Activated naive CD8-positive, alpha-beta T cell treated with anti-CD3 and anti-CD28 coated beads for 36 hours (primary cell): ENCODE data around the gene LMAN2L. TPM values are rescaled to one million over a fixed set of nuclear protein-coding genes. Genes with fewer than 3 reads are reported as not detected.

Experiments
- DNase-seq: peaks from one replicate; pipeline ENCODE4 v3.0.0; 2021
- H3K27ac Mint-ChIP-seq: one replicate; pipeline ENCODE4 v1.8.0; 2022; ENCODE audit warnings: mild to moderate bottlenecking, moderate library complexity, mixed read lengths
- H3K27me3 Mint-ChIP-seq: one replicate; pipeline ENCODE4 v1.8.0; 2022; ENCODE audit warnings: mild to moderate bottlenecking, mixed read lengths
- H3K36me3 Mint-ChIP-seq: one replicate; pipeline ENCODE4 v1.8.0; 2021; ENCODE audit warnings: mild to moderate bottlenecking, mixed read lengths
- H3K4me1 Mint-ChIP-seq: one replicate; pipeline ENCODE4 v1.8.0; 2021; ENCODE audit warnings: mixed read lengths
- H3K4me3 Mint-ChIP-seq: one replicate; pipeline ENCODE4 v1.8.0; 2022; ENCODE audit warnings: mild to moderate bottlenecking, moderate library complexity, mixed read lengths
- H3K9me3 Mint-ChIP-seq: one replicate; pipeline ENCODE4 v1.8.0; 2022; ENCODE audit warnings: mixed read lengths
- total RNA-seq, 2 experiments: library from RNA; stranded (reverse); gene quantifications; one replicate each; pipeline ENCODE4 v1.2.3, GENCODE V29; 2021

The LMAN2L gene
- total RNA-seq, 2 experiments from 2014 or later = 4.5 to 5.2 TPM

GRCh38 chr2:96700086-96700485 lies 39.8 kb downstream of the LMAN2L start:
- no peak for DNase-seq
- no peaks in the 10 kb centered on the region for H3K9me3 Mint-ChIP-seq
- H3K27me3 Mint-ChIP-seq = no peaks in the 10 kb centered on the region
- H3K4me1 Mint-ChIP-seq = no peaks in the 10 kb centered on the region
- no peak overlapping the region for H3K4me3 Mint-ChIP-seq
- H3K27ac Mint-ChIP-seq = no peak overlapping the region
- no peaks in the 10 kb centered on the region for H3K36me3 Mint-ChIP-seq

DNA sequence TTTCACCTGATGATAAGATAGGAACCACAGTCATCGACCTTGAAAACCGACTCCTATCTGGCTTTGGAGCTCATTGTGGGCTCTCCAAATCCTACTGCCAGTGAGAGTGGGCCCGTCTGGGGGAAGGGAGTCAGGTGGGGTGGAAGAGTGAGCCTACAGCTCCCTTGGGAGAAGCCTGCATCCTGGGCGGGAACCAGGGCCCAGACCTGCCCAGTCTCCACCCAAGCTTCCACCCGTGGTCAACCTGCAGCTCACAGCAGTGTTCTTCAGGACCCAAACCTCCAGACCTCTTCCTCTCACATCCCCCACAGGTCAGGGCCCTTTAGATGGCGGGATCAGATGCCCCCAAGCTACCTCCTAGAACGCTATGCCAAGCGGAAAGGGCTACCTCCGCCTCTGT lies 40.2 kb downstream of the LMAN2L start:
- DNase-seq = no peak
- H3K36me3 Mint-ChIP-seq = no peaks in the 10 kb centered on the region
- H3K27me3 Mint-ChIP-seq = no peaks in the 10 kb centered on the region
- H3K4me1 Mint-ChIP-seq = no peaks in the 10 kb centered on the region
- H3K27ac Mint-ChIP-seq = no peak overlapping the region
- H3K9me3 Mint-ChIP-seq = no peaks in the 10 kb centered on the region
- no peak overlapping the region for H3K4me3 Mint-ChIP-seq

- Mint-ChIP-seq H3K4me3 (no peak overlapping the region), H3K36me3 (no peaks in the 10 kb centered on the region)
Observed at GRCh38 chr2:96699021-96699420, 40.8 kb downstream of the LMAN2L start.

GRCh38 chr2:96698221-96698861 lies 41.5 kb downstream of the LMAN2L start:
- Mint-ChIP-seq H3K36me3 (no peaks in the 10 kb centered on the region), H3K4me3 (no peak overlapping the region), H3K4me1 (no peaks in the 10 kb centered on the region), H3K9me3 (no peaks in the 10 kb centered on the region), H3K27ac (no peak overlapping the region), H3K27me3 (no peaks in the 10 kb centered on the region)
- no peak for DNase-seq

More at GRCh38 chr2:96699021-96699420, 40.8 kb downstream of the LMAN2L start:
- no peaks in the 10 kb centered on the region for H3K4me1 Mint-ChIP-seq
- no peaks in the 10 kb centered on the region for H3K9me3 Mint-ChIP-seq
- DNase-seq = no peak
- H3K27ac Mint-ChIP-seq = no peak overlapping the region
- no peaks in the 10 kb centered on the region for H3K27me3 Mint-ChIP-seq

GRCh38 chr2:96697476-96697875 lies 42.4 kb downstream of the LMAN2L start:
- no peaks in the 10 kb centered on the region for H3K36me3 Mint-ChIP-seq
- H3K27me3 Mint-ChIP-seq = no peaks in the 10 kb centered on the region
- no peak for DNase-seq
- H3K27ac Mint-ChIP-seq = no peak overlapping the region
- H3K4me1 Mint-ChIP-seq = no peaks in the 10 kb centered on the region
- no peaks in the 10 kb centered on the region for H3K9me3 Mint-ChIP-seq
- H3K4me3 Mint-ChIP-seq = no peak overlapping the region

- Mint-ChIP-seq H3K9me3 (no peaks in the 10 kb centered on the region), H3K4me3 (no peak overlapping the region), H3K4me1 (no peaks in the 10 kb centered on the region), H3K27me3 (no peaks in the 10 kb centered on the region), H3K36me3 (no peaks in the 10 kb centered on the region), H3K27ac (no peak overlapping the region)
- DNase-seq = no peak
Observed at GRCh38 chr2:96695602-96696001, 44.3 kb downstream of the LMAN2L start.

DNA sequence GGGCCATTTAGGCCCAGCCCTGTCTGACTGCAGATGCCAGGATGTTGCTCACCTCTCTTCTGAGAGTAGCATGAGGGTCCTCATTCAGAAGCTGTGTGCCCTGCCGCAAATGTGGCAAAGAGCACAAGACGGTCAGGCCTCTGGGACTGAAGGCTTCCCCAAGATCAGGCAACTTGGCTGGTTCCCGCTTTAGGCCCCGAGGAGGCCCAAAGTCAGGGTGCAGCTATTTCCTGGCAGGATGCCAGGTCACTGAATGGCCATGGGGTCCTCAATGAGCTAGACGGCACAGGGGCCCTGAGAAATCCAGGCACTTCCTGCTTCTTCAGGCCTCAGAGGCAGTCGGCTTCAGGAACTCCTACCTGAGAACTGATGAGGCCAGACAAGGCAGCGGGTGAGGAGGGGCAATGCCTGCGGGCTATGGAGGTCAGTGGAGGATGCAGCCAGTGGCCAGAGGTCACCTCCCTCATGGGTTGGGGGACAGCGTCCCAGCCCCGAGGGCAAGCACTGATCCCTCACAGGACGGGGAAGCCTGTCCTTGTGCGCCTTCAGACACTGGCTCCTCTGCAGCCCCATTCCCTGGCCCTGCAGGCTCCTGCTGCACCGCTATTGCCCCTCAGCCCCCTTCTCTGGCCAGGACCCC lies 44.9 kb downstream of the LMAN2L start:
- H3K9me3 Mint-ChIP-seq = no peaks in the 10 kb centered on the region

DNA sequence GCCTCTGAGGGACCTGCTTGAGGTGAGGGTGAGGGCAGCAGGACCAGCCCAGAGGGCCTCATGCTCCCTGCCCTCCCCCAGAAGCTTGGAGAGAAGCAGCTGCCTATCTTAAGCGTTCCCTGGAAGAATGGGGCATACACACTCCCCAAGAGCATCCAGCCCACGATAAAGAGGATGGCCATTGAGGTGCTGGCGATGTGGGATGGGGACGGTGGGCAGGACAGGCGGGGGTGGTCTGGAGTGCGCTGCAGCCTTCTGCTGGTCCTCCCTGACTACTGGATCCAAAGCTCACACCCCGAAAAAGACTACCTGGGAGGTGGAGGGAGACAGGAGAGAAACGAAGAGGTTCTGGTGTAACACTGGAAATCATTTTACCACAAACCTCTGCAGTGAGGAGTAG lies 45.6 kb downstream of the LMAN2L start:
- H3K36me3 Mint-ChIP-seq = no peaks in the 10 kb centered on the region
- H3K4me1 Mint-ChIP-seq = no peaks in the 10 kb centered on the region
- H3K9me3 Mint-ChIP-seq = no peaks in the 10 kb centered on the region
- H3K27ac Mint-ChIP-seq = no peak overlapping the region
- H3K4me3 Mint-ChIP-seq = no peak overlapping the region
- DNase-seq = no peak
- no peaks in the 10 kb centered on the region for H3K27me3 Mint-ChIP-seq

More for the DNA sequence above, 44.9 kb downstream of the LMAN2L start:
- H3K36me3 Mint-ChIP-seq = no peaks in the 10 kb centered on the region
- no peak for DNase-seq
- no peak overlapping the region for H3K27ac Mint-ChIP-seq
- H3K4me1 Mint-ChIP-seq = no peaks in the 10 kb centered on the region
- H3K27me3 Mint-ChIP-seq = no peaks in the 10 kb centered on the region
- no peak overlapping the region for H3K4me3 Mint-ChIP-seq

GRCh38 chr2:96693286-96694200 lies 46.3 kb downstream of the LMAN2L start:
- Mint-ChIP-seq H3K4me3 (no peak overlapping the region), H3K27me3 (no peaks in the 10 kb centered on the region), H3K27ac (no peak overlapping the region), H3K4me1 (no peaks in the 10 kb centered on the region), H3K9me3 (no peaks in the 10 kb centered on the region), H3K36me3 (no peaks in the 10 kb centered on the region)
- DNase-seq = no peak

DNA sequence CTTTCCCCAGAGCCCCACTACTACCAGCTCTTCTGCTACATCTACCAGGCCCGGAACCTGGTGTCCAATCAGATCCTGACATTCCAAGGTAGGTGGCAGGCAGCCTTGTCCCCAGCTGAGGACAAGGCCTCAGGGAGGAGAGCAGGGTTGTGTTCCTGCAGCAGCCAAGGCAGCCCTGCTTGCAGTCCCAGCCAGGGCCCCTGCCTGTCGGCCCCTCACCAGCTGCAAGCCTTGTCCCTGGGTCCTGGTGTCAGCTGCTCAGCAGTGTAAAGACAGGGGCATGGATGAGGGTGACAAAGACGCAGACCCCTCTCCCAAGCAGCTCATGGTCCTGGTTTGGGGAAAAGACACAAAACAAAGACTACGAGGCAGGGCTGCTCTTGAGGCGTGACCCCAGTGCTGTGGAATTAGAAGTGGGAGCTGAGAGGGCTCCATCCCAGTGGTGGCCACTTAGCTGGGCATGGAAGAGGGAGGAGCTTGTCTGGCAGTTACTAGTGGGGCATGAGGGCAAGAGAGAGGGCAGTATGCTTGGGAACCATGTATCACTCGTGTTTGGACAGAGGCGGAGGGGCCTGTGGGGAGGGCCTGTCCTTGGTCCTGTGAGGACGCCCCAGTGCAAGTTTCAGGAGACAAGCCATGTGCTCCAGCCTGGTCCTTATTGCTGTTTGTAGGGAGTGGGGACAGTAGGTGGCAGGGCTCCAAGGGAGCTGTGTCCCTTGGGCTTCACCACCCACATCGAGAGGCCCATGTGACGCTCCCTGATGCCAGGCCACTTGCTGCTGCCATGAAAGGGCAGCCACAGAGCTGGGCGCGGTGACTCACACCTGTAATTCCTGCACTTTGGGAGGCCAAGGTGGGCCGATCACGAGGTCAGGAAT lies 47.5 kb downstream of the LMAN2L start:
- Mint-ChIP-seq H3K27ac (no peak overlapping the region), H3K9me3 (no peaks in the 10 kb centered on the region), H3K4me1 (no peaks in the 10 kb centered on the region), H3K27me3 (no peaks in the 10 kb centered on the region), H3K4me3 (no peak overlapping the region), H3K36me3 (no peaks in the 10 kb centered on the region)
- no peak for DNase-seq

GRCh38 chr2:96691022-96691612 lies 48.7 kb downstream of the LMAN2L start:
- Mint-ChIP-seq H3K27ac (no peak overlapping the region), H3K4me1 (no peaks in the 10 kb centered on the region), H3K27me3 (no peaks in the 10 kb centered on the region), H3K9me3 (no peaks in the 10 kb centered on the region), H3K36me3 (no peaks in the 10 kb centered on the region), H3K4me3 (no peak overlapping the region)
- no peak for DNase-seq

GRCh38 chr2:96690306-96691021 lies 49.4 kb downstream of the LMAN2L start:
- Mint-ChIP-seq H3K4me3 (no peak overlapping the region), H3K9me3 (no peaks in the 10 kb centered on the region), H3K4me1 (no peaks in the 10 kb centered on the region), H3K27me3 (no peaks in the 10 kb centered on the region), H3K36me3 (no peaks in the 10 kb centered on the region), H3K27ac (no peak overlapping the region)
- no peak for DNase-seq

DNA sequence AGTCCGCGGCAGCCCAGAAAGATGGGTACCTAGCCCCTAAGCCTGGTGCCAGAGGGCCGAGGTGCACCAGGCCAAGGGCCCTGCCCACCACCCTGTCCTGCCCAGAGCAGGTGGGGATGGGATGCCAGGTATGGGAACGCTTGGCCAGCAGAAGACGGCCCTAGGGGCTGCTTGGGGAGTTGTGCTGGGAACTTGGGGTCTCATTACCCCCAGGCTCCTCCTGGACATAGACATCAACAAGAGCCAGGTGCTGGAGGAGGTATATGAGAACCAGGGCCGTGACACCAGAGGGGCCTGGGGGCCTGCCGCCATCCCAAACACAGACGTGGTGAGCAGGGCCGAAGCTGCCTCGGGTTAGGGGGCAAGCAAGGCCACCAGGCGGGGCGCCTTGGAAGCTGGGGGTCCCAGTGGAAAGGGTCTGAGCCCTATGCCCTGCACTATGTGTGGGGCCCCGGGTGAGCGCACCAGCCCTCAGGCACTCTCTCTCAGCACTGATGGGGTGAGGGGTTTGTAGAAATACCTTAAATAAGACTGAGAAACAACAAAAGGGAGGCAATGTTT lies 50.4 kb downstream of the LMAN2L start:
- no peak overlapping the region for H3K4me3 Mint-ChIP-seq
- no peaks in the 10 kb centered on the region for H3K36me3 Mint-ChIP-seq
- no peaks in the 10 kb centered on the region for H3K9me3 Mint-ChIP-seq
- no peak overlapping the region for H3K27ac Mint-ChIP-seq
- no peaks in the 10 kb centered on the region for H3K27me3 Mint-ChIP-seq
- H3K4me1 Mint-ChIP-seq = no peaks in the 10 kb centered on the region
- DNase-seq = no peak
